ENCODE results near the gene VGLL4. TPM values are rescaled to one million over a fixed set of nuclear protein-coding genes. Genes with fewer than 3 reads are reported as not detected.

The VGLL4 gene
- total RNA-seq, 1 experiment from 2014 or later = 43.0 TPM

DNA sequence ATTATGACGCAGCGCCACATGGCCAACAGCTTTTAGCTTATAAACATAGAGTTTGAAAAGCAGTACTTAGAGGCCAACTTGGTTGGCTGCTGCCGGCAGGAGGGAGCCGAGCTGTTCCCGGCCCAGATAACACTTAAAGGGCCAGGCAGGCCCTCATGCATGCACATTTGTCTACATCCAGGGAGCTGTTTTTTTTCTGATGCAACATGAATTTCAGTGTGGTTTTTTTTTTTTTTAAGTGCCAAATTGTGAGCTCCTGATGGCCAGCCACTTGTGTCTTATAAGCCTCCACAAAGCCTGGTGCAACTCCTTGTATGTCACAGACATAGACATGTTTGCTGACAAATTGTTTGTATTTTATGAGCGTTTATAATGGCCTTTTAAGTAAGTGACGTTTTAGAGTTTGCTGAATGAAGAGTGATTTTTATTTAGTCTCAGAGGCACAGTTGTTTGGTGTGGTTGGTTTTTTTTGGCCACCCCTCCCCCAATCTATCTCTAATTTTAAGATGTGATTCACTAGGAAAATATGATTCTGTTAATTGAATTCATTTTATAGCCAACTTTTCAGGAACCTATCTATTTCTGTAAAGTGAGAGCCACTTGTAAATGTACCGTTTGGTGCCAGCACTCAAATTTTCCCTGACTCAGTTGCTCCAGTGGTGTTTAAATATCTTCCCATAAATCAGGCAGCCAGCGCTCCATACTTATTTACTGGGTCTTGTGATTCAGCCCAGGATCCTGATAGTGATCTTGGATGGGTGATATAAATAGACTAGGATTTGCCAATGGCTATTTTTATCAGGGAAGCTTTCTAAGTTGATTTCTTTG lies 134.3 kb downstream of the VGLL4 start:
- H3K9me3 Mint-ChIP-seq = peaks cover 7% of the 10 kb centered on the region
- H3K27ac Mint-ChIP-seq = peak overlapping the region; percentile 13; the same call in 1 of the 2 replicates
- TF ChIP-seq TEAD1 (CRISPR knock-in tag; IDR thresholded peaks at IDR 0.05) (no peak), HMGA2 (CRISPR knock-in tag; IDR thresholded peaks at IDR 0.05) (no peak), MAX (CRISPR knock-in tag; IDR thresholded peaks at IDR 0.05) (no peak), ZNF423 (CRISPR knock-in tag; IDR thresholded peaks at IDR 0.05) (no peak), MXD4 (CRISPR knock-in tag; IDR thresholded peaks at IDR 0.05; ENCODE audit: borderline replicate concordance) (no peak), CDX4 (CRISPR knock-in tag; IDR thresholded peaks at IDR 0.05; ENCODE audit: borderline replicate concordance) (no peak), ERG (CRISPR knock-in tag; IDR thresholded peaks at IDR 0.05) (no peak), CREM (CRISPR knock-in tag; IDR thresholded peaks at IDR 0.05) (no peak), NFATC4 (CRISPR knock-in tag; IDR thresholded peaks at IDR 0.05) (no peak)
- TF ChIP-seq, protein P1, sequence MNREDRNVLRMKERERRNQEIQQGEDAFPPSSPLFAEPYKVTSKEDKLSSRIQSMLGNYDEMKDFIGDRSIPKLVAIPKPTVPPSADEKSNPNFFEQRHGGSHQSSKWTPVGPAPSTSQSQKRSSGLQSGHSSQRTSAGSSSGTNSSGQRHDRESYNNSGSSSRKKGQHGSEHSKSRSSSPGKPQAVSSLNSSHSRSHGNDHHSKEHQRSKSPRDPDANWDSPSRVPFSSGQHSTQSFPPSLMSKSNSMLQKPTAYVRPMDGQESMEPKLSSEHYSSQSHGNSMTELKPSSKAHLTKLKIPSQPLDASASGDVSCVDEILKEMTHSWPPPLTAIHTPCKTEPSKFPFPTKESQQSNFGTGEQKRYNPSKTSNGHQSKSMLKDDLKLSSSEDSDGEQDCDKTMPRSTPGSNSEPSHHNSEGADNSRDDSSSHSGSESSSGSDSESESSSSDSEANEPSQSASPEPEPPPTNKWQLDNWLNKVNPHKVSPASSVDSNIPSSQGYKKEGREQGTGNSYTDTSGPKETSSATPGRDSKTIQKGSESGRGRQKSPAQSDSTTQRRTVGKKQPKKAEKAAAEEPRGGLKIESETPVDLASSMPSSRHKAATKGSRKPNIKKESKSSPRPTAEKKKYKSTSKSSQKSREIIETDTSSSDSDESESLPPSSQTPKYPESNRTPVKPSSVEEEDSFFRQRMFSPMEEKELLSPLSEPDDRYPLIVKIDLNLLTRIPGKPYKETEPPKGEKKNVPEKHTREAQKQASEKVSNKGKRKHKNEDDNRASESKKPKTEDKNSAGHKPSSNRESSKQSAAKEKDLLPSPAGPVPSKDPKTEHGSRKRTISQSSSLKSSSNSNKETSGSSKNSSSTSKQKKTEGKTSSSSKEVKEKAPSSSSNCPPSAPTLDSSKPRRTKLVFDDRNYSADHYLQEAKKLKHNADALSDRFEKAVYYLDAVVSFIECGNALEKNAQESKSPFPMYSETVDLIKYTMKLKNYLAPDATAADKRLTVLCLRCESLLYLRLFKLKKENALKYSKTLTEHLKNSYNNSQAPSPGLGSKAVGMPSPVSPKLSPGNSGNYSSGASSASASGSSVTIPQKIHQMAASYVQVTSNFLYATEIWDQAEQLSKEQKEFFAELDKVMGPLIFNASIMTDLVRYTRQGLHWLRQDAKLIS (CRISPR knock-in tag; IDR thresholded peaks at IDR 0.05; ENCODE audit: borderline replicate concordance) = no peak
- TF ChIP-seq, protein P2, sequence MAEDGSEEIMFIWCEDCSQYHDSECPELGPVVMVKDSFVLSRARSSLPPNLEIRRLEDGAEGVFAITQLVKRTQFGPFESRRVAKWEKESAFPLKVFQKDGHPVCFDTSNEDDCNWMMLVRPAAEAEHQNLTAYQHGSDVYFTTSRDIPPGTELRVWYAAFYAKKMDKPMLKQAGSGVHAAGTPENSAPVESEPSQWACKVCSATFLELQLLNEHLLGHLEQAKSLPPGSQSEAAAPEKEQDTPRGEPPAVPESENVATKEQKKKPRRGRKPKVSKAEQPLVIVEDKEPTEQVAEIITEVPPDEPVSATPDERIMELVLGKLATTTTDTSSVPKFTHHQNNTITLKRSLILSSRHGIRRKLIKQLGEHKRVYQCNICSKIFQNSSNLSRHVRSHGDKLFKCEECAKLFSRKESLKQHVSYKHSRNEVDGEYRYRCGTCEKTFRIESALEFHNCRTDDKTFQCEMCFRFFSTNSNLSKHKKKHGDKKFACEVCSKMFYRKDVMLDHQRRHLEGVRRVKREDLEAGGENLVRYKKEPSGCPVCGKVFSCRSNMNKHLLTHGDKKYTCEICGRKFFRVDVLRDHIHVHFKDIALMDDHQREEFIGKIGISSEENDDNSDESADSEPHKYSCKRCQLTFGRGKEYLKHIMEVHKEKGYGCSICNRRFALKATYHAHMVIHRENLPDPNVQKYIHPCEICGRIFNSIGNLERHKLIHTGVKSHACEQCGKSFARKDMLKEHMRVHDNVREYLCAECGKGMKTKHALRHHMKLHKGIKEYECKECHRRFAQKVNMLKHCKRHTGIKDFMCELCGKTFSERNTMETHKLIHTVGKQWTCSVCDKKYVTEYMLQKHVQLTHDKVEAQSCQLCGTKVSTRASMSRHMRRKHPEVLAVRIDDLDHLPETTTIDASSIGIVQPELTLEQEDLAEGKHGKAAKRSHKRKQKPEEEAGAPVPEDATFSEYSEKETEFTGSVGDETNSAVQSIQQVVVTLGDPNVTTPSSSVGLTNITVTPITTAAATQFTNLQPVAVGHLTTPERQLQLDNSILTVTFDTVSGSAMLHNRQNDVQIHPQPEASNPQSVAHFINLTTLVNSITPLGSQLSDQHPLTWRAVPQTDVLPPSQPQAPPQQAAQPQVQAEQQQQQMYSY (CRISPR knock-in tag; IDR thresholded peaks at IDR 0.05) = no peak
- TF ChIP-seq, protein P3, sequence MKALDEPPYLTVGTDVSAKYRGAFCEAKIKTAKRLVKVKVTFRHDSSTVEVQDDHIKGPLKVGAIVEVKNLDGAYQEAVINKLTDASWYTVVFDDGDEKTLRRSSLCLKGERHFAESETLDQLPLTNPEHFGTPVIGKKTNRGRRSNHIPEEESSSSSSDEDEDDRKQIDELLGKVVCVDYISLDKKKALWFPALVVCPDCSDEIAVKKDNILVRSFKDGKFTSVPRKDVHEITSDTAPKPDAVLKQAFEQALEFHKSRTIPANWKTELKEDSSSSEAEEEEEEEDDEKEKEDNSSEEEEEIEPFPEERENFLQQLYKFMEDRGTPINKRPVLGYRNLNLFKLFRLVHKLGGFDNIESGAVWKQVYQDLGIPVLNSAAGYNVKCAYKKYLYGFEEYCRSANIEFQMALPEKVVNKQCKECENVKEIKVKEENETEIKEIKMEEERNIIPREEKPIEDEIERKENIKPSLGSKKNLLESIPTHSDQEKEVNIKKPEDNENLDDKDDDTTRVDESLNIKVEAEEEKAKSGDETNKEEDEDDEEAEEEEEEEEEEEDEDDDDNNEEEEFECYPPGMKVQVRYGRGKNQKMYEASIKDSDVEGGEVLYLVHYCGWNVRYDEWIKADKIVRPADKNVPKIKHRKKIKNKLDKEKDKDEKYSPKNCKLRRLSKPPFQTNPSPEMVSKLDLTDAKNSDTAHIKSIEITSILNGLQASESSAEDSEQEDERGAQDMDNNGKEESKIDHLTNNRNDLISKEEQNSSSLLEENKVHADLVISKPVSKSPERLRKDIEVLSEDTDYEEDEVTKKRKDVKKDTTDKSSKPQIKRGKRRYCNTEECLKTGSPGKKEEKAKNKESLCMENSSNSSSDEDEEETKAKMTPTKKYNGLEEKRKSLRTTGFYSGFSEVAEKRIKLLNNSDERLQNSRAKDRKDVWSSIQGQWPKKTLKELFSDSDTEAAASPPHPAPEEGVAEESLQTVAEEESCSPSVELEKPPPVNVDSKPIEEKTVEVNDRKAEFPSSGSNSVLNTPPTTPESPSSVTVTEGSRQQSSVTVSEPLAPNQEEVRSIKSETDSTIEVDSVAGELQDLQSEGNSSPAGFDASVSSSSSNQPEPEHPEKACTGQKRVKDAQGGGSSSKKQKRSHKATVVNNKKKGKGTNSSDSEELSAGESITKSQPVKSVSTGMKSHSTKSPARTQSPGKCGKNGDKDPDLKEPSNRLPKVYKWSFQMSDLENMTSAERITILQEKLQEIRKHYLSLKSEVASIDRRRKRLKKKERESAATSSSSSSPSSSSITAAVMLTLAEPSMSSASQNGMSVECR (CRISPR knock-in tag; IDR thresholded peaks at IDR 0.05; ENCODE audit: borderline replicate concordance) = no peak
- ATAC-seq (peak; percentile 87), DNase-seq (ENCODE audit: low spot score) (peak; percentile 28)
- peaks cover 8% of the 10 kb centered on the region for H3K36me3 Mint-ChIP-seq
- no peaks in the 10 kb centered on the region for H3K27me3 Mint-ChIP-seq (ENCODE audit: low read depth)
- ChIA-PET POLR2A (no interaction called here), CTCF (interaction anchor here (0.6 to 1.4 kb wide), 6 partner anchors 26 to 503 kb away, joined by 3 to 6 read pairs (median 3); partner anchors contain the start of gene VGLL4)
- no peak overlapping the region for H3K4me3 Mint-ChIP-seq
- peaks cover 34% of the 10 kb centered on the region for H3K4me1 Mint-ChIP-seq

Measured in WTC11 (cell line).